K562 (cell line): ENCODE results near the gene IL20RA. TPM values are rescaled to one million over a fixed set of nuclear protein-coding genes. Genes with fewer than 3 reads are reported as not detected.

Experiments
- ATAC-seq: fragments of 200-7000 bp; cut with Tn5 transposase; 3 replicates; pipeline ENCODE4 v1.9.1; 2020; ENCODE audit warnings: moderate library complexity
- BruUV-seq: library from RNA; stranded (reverse); fragments of 400-500 nt; replicated peaks from 2 replicates; lab custom pipeline; 2021; lab: Mats Ljungman, UMichigan
- CTCF ChIA-PET: fragments of 300-600 bp; formaldehyde crosslinking; extraction: SDS; loops from one replicate; lab custom pipeline; 2021; ENCODE audit warnings: low intra/inter-chr PET ratio; lab: Yijun Ruan, JAX
- POLR2A ChIA-PET: fragments of 300-600, 350-650 bp; sonication (Branson Sonifier 250); formaldehyde crosslinking; extraction: SDS; loops from one replicate; lab custom pipeline; 2021; ENCODE audit warnings: antibody characterized with exemption, inconsistent platforms; lab: Yijun Ruan, JAX
- DNase-seq, 4 experiments: peaks; one replicate each; pipeline versions ENCODE4 v3.0.0 to v3.0.0-alpha.2; 2011 to 2018; ENCODE audit warnings: low spot score in 3 of 4, mixed read lengths in 3 of 4; ENCODE audit errors: extremely low read depth in 1 of 4
- FAIRE-seq: peaks from 2 replicates; lab custom pipeline; 2011; peaks lifted over from hg19 to GRCh38; lab: Jason Lieb, UNC
- H2AFZ ChIP-seq: 2 replicates; pipeline ENCODE4 v1.6.0; 2011; ENCODE audit warnings: low read depth, low read length, control low read depth, inconsistent platforms
- H3K27ac ChIP-seq: fragments of 200-600 bp; 3 replicates; pipeline ENCODE4 v1.8.0; 2011; ENCODE audit warnings: low read depth, mild to moderate bottlenecking, control low read depth, inconsistent platforms, low read length, moderate library complexity, mixed read lengths; ENCODE audit errors: extremely low read depth
- H3K27me3 ChIP-seq, 2 experiments: fragments of 300-600 bp in 1 of 2; 2 replicates in 1 of 2; 3 replicates in 1 of 2; pipeline versions ENCODE4 v1.6.0 to v1.8.0; 2011; ENCODE audit warnings: inconsistent platforms in 2 of 2, low read length in 2 of 2, mild to moderate bottlenecking in 1 of 2, mixed read lengths in 1 of 2, moderate library complexity in 1 of 2; ENCODE audit not compliant: control insufficient read depth in 2 of 2, insufficient read depth in 2 of 2
- H3K36me3 ChIP-seq: fragments of 300-600 bp; 3 replicates; pipeline ENCODE4 v1.8.0; 2011; ENCODE audit warnings: mild to moderate bottlenecking, low read length, inconsistent platforms; ENCODE audit not compliant: control insufficient read depth, insufficient read depth
- H3K4me1 ChIP-seq, 2 experiments: fragments of 200-600 bp in 1 of 2; replicated peaks in 1 of 2; 2 replicates in 1 of 2; 3 replicates in 1 of 2; pipeline versions ENCODE4 v1.5.1 to v1.8.0; 2011; ENCODE audit warnings: inconsistent platforms in 2 of 2, low read length in 2 of 2, mild to moderate bottlenecking in 1 of 2, mixed read lengths in 1 of 2, moderate library complexity in 1 of 2; ENCODE audit not compliant: control insufficient read depth in 2 of 2, insufficient read depth in 2 of 2
- H3K4me2 ChIP-seq: 2 replicates; pipeline ENCODE4 v1.6.1; 2011; ENCODE audit warnings: low read length, control low read depth, inconsistent platforms, mixed read lengths; ENCODE audit not compliant: insufficient read depth
- H3K4me3 ChIP-seq: fragments of 200-600 bp; sonication (generic), shearing (Covaris generic); 2 replicates; pipeline ENCODE4 v1.5.1; 2016; ENCODE audit warnings: control low read depth, inconsistent platforms
- H3K79me2 ChIP-seq: fragments of 200-600 bp; 3 replicates; pipeline ENCODE4 v1.8.0; 2011; ENCODE audit warnings: low read length, inconsistent platforms; ENCODE audit not compliant: control insufficient read depth, insufficient read depth
- H3K9ac ChIP-seq, 2 experiments: 2 replicates each; pipeline versions ENCODE4 v1.6.0 to v1.6.1; 2011; ENCODE audit warnings: low read depth in 2 of 2, low read length in 2 of 2, control low read depth in 1 of 2, inconsistent platforms in 1 of 2, mild to moderate bottlenecking in 1 of 2, mixed read lengths in 1 of 2; ENCODE audit not compliant: insufficient read depth in 1 of 2
- H3K9me1 ChIP-seq: one replicate; pipeline ENCODE4 v1.6.0; 2011; ENCODE audit warnings: inconsistent platforms, mild to moderate bottlenecking, low read length, moderate library complexity; ENCODE audit not compliant: control insufficient read depth, insufficient read depth
- H3K9me3 ChIP-seq: replicated peaks from 2 replicates; pipeline ENCODE4 v1.5.1; 2011; ENCODE audit warnings: low read depth, low read length, inconsistent platforms; ENCODE audit not compliant: control insufficient read depth, insufficient read depth
- H4K20me1 ChIP-seq: replicated peaks from 2 replicates; pipeline ENCODE4 v1.6.1; 2011; ENCODE audit warnings: low read length, inconsistent platforms, mixed read lengths; ENCODE audit not compliant: control insufficient read depth, insufficient read depth
- ARID1B ChIP-seq: fragments of 450-650 bp; IDR thresholded peaks from 2 replicates; pipeline ENCODE4 v1.6.1; 2016; ENCODE audit warnings: antibody characterized with exemption, mild to moderate bottlenecking, inconsistent platforms
- DMBX1 ChIP-seq: fragments of 250-450 bp; sonication (Bioruptor Pico); IDR thresholded peaks from 2 replicates; pipeline ENCODE4 v1.8.0; 2022; ENCODE audit warnings: inconsistent platforms, mild to moderate bottlenecking, moderate library complexity, borderline replicate concordance
- E2F5 ChIP-seq: sonication (generic); formaldehyde crosslinking; IDR thresholded peaks from 2 replicates; pipeline ENCODE4 v1.8.0; 2022; ENCODE audit warnings: mild to moderate bottlenecking, missing genetic modification reagents
- E2F6 ChIP-seq, 2 experiments: IDR thresholded peaks; 2 replicates each; pipeline ENCODE4 v1.6.1; 2011; ENCODE audit warnings: borderline replicate concordance in 1 of 2, control low read depth in 1 of 2, low read depth in 1 of 2, low read length in 1 of 2, mild to moderate bottlenecking in 1 of 2, mixed read lengths in 1 of 2, moderate library complexity in 1 of 2; ENCODE audit not compliant: insufficient read depth in 1 of 2, insufficient read length in 1 of 2, poor library complexity in 1 of 2, severe bottlenecking in 1 of 2; ENCODE audit errors: extremely low read depth in 1 of 2
- FUS ChIP-seq: fragments of 200-400 bp; formaldehyde crosslinking; optimal IDR thresholded peaks from 2 replicates; pipeline ENCODE3; 2017; ENCODE audit warnings: low read depth, low read length
- KLF13 ChIP-seq: fragments of 450-650 bp; IDR thresholded peaks from 2 replicates; pipeline ENCODE4 v1.6.1; 2016; ENCODE audit warnings: missing genetic modification characterization, low read depth, mild to moderate bottlenecking, missing compliant biosample characterization, moderate library complexity, borderline replicate concordance
- MTF1 ChIP-seq: fragments of 250-450 bp; sonication (Bioruptor Pico); IDR thresholded peaks from 2 replicates; pipeline ENCODE4 v1.9.0; 2021; ENCODE audit warnings: moderate library complexity, mild to moderate bottlenecking, inconsistent platforms, borderline replicate concordance
- NCOA6 ChIP-seq: fragments of 450-650 bp; IDR thresholded peaks from 2 replicates; pipeline ENCODE4 v1.6.1; 2017; ENCODE audit warnings: mild to moderate bottlenecking
- PHTF2 ChIP-seq: fragments of 250-450 bp; sonication (Bioruptor Pico); IDR thresholded peaks from 2 replicates; pipeline ENCODE4 v1.5.0; 2021; ENCODE audit warnings: mild to moderate bottlenecking
- SMARCA5 ChIP-seq: fragments of 450-650 bp; IDR thresholded peaks from 2 replicates; pipeline ENCODE4 v1.6.1; 2016
- YY1 ChIP-seq, 3 experiments: IDR thresholded peaks; 2 replicates each; pipeline ENCODE4 v1.6.1; 2011; ENCODE audit warnings: low read length in 2 of 3, mild to moderate bottlenecking in 2 of 3, moderate library complexity in 2 of 3, borderline replicate concordance in 1 of 3, control low read depth in 1 of 3, low read depth in 1 of 3; ENCODE audit not compliant: insufficient read depth in 3 of 3, insufficient replicate concordance in 2 of 3, control insufficient read depth in 1 of 3, insufficient read length in 1 of 3; ENCODE audit errors: extremely low read depth in 1 of 3
- ZC3H11A ChIP-seq: IDR thresholded peaks from 2 replicates; pipeline ENCODE4 v1.6.1; 2012; ENCODE audit warnings: low read depth, low read length, improper control_type of control experiment
- ZEB2 ChIP-seq: fragments of 450-650 bp; IDR thresholded peaks from 2 replicates; pipeline ENCODE4 v1.6.1; 2016
- ZNF347 ChIP-seq: fragments of 450-650 bp; formaldehyde crosslinking; IDR thresholded peaks from 2 replicates; pipeline ENCODE4 v1.4.0; 2020; ENCODE audit warnings: low read depth, mild to moderate bottlenecking, moderate library complexity
- ZNF445 ChIP-seq: fragments of 250-450 bp; sonication (Bioruptor Pico); IDR thresholded peaks from 2 replicates; pipeline ENCODE4 v1.4.0; 2020; ENCODE audit warnings: low read depth, mild to moderate bottlenecking, moderate library complexity
- WGBS: fragments of 100-300 bp; shearing (Covaris generic); methylation state at CpG from one replicate; pipeline ENCODE4 v1.1.6; 2016; ENCODE audit warnings: low coverage, mixed read lengths; ENCODE audit not compliant: insufficient coverage; ENCODE audit errors: missing lambda C conversion rate; 5-methylcytosine and 5-hydroxymethylcytosine counted together
- in situ Hi-C: fragments of 300-500 bp; cut with MboI; formaldehyde crosslinking; loops from 4 replicates; pipeline ENCODE4 v1.15.0; 2018; ENCODE audit warnings: inconsistent platforms, mixed read lengths
- intact Hi-C: fragments of 100-400 bp; cut with micrococcal nuclease; formaldehyde crosslinking; loops from 2 replicates; pipeline ENCODE4 v1.14.2; 2022
- polyA plus RNA-seq, 8 experiments: library from polyadenylated mRNA; depleted of rRNA in 4 of 8; stranded (reverse) in 5 of 8; unstranded in 3 of 8; fragments of >200 nt; fragmentation: Nextera tagmentation in 2 of 8; fragmentation: Illumina TruSeq in 1 of 8; extraction: Ambion mirVana in 2 of 8; extraction: Trizol in 1 of 8; gene quantifications; 2 replicates each; pipeline versions ENCODE4 v1.2.1 to v1.2.3, GENCODE V29; 2011 to 2014; ENCODE audit warnings: inconsistent platforms in 1 of 8, missing spikeins in 1 of 8
- total RNA-seq, 7 experiments: library from RNA; depleted of rRNA in 6 of 7; stranded (reverse); fragments of >200 nt in 6 of 7; fragmentation: Illumina TruSeq in 2 of 7; extraction: Trizol in 2 of 7; gene quantifications; 2 replicates each; pipeline versions ENCODE4 v1.2.1 to v1.2.3, GENCODE V29; 2011 to 2021; ENCODE audit warnings: low replicate concordance in 1 of 7
- TF ChIP-seq, protein P1 (sequence below), 3 experiments: fragments of 200-800 bp in 1 of 3; fragments of 250-450 bp in 1 of 3; fragments of 450-650 bp in 1 of 3; sonication (Bioruptor Pico) in 1 of 3; sonication (Bioruptor generic) in 1 of 3; formaldehyde crosslinking in 1 of 3; IDR thresholded peaks; 2 replicates each; pipeline versions ENCODE4 v1.6.1 to v1.8.0; 2016 to 2022; ENCODE audit warnings: mild to moderate bottlenecking in 2 of 3, missing genetic modification characterization in 2 of 3, missing compliant biosample characterization in 1 of 3, moderate library complexity in 1 of 3

IL20RA gene
- total and polyA plus RNA-seq, 9 of the 15 experiments (the other 6 are each of a cell fraction or from before 2014, with no cell fraction given) = not detected

DNA sequence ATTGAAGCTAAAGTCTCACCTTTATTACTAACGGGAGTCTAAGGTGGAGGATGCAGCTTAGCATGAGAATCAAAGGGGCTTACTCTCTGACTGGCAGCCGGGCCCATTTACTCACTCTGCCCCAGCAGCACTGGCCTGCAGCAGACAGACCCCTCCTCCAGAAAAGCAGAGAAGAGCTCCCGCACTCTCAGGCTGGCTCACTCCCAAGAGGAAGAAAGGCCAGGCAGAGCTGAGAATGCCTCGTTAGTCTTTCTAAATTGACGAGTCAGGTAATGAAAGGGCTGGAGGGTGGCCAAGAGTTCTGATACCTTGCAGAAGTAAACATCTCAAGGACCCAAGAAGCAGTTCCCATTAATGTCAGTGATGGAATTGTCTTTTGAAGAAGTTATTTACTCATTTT is 44.5 kb upstream of the IL20RA start:
- H2AFZ ChIP-seq = no peak overlapping the region
- ATAC-seq (no peak), FAIRE-seq (no peak), DNase-seq (no peak)
- H3K9me3 ChIP-seq = no peaks in the 10 kb centered on the region
- POLR2A ChIA-PET = interaction anchor here (0.7 to 1.7 kb wide), 3 partner anchors 12 to 109 kb away, joined by 4 to 11 read pairs (median 4); no protein-coding TSS in a partner anchor
- no peak overlapping the region for H3K4me2 ChIP-seq
- H4K20me1 ChIP-seq = no peaks in the 10 kb centered on the region
- no peaks in the 10 kb centered on the region for H3K9me1 ChIP-seq
- in situ Hi-C loops (loop anchor here (10.0 kb wide), 1 partner anchor 545 kb away; no protein-coding TSS in a partner anchor), intact Hi-C loops (no loop called here)
- no peak overlapping the region for H3K9ac ChIP-seq
- H3K36me3 ChIP-seq = no peaks in the 10 kb centered on the region
- 0% methylated on average over 5 of the region's 5 CpGs for WGBS
- H3K27me3 ChIP-seq = peaks cover 4 to 5% of the 10 kb centered on the region in 2 experiments; a peak in 2 of 5 replicates
- no TSS peak for BruUV-seq
- TF ChIP-seq FUS (no peak), SMARCA5 (no peak), KLF13 (tag) (no peak), ZEB2 (no peak), DMBX1 (CRISPR knock-in tag) (no peak), ZNF445 (CRISPR knock-in tag) (no peak), ARID1B (no peak), MTF1 (no peak), ZNF347 (CRISPR knock-in tag) (no peak), PHTF2 (CRISPR knock-in tag) (no peak), YY1 (IDR thresholded peaks at IDR 0.05; ENCODE audit: borderline replicate concordance in 1 of 3, control insufficient read depth in 1 of 3, extremely low read depth in 1 of 3, insufficient read depth in 3 of 3, insufficient read length in 1 of 3, insufficient replicate concordance in 2 of 3, low read depth in 1 of 3, low read length in 2 of 3) (no peak), ZC3H11A (no peak), E2F6 (IDR thresholded peaks at IDR 0.05; ENCODE audit: borderline replicate concordance in 1 of 2, extremely low read depth in 1 of 2, insufficient read depth in 1 of 2, insufficient read length in 1 of 2, low read depth in 1 of 2, low read length in 1 of 2, poor library complexity in 1 of 2, severe bottlenecking in 1 of 2) (no peak), NCOA6 (no peak), E2F5 (CRISPR knock-in tag) (no peak)
- TF ChIP-seq, protein P1, sequence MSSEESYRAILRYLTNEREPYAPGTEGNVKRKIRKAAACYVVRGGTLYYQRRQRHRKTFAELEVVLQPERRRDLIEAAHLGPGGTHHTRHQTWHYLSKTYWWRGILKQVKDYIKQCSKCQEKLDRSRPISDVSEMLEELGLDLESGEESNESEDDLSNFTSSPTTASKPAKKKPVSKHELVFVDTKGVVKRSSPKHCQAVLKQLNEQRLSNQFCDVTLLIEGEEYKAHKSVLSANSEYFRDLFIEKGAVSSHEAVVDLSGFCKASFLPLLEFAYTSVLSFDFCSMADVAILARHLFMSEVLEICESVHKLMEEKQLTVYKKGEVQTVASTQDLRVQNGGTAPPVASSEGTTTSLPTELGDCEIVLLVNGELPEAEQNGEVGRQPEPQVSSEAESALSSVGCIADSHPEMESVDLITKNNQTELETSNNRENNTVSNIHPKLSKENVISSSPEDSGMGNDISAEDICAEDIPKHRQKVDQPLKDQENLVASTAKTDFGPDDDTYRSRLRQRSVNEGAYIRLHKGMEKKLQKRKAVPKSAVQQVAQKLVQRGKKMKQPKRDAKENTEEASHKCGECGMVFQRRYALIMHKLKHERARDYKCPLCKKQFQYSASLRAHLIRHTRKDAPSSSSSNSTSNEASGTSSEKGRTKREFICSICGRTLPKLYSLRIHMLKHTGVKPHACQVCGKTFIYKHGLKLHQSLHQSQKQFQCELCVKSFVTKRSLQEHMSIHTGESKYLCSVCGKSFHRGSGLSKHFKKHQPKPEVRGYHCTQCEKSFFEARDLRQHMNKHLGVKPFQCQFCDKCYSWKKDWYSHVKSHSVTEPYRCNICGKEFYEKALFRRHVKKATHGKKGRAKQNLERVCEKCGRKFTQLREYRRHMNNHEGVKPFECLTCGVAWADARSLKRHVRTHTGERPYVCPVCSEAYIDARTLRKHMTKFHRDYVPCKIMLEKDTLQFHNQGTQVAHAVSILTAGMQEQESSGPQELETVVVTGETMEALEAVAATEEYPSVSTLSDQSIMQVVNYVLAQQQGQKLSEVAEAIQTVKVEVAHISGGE (CRISPR knock-in tag; IDR thresholded peaks at IDR 0.05) = no peak
- H3K79me2 ChIP-seq = no peaks in the 10 kb centered on the region
- no peak overlapping the region for H3K27ac ChIP-seq
- no peaks in the 10 kb centered on the region for H3K4me1 ChIP-seq
- CTCF ChIA-PET = no interaction called here
- no peak overlapping the region for H3K4me3 ChIP-seq
